ENCODE measurements around the gene SEMA3D. TPM values are rescaled to one million over a fixed set of nuclear protein-coding genes. Genes with fewer than 3 reads are reported as not detected.

Gene SEMA3D
- polyA plus RNA-seq, 1 donor from 2014 or later: 1.6 TPM

GRCh38 chr7:85126383-85126782 is 60.5 kb downstream of the SEMA3D start:
- TF ChIP-seq, protein P1, sequence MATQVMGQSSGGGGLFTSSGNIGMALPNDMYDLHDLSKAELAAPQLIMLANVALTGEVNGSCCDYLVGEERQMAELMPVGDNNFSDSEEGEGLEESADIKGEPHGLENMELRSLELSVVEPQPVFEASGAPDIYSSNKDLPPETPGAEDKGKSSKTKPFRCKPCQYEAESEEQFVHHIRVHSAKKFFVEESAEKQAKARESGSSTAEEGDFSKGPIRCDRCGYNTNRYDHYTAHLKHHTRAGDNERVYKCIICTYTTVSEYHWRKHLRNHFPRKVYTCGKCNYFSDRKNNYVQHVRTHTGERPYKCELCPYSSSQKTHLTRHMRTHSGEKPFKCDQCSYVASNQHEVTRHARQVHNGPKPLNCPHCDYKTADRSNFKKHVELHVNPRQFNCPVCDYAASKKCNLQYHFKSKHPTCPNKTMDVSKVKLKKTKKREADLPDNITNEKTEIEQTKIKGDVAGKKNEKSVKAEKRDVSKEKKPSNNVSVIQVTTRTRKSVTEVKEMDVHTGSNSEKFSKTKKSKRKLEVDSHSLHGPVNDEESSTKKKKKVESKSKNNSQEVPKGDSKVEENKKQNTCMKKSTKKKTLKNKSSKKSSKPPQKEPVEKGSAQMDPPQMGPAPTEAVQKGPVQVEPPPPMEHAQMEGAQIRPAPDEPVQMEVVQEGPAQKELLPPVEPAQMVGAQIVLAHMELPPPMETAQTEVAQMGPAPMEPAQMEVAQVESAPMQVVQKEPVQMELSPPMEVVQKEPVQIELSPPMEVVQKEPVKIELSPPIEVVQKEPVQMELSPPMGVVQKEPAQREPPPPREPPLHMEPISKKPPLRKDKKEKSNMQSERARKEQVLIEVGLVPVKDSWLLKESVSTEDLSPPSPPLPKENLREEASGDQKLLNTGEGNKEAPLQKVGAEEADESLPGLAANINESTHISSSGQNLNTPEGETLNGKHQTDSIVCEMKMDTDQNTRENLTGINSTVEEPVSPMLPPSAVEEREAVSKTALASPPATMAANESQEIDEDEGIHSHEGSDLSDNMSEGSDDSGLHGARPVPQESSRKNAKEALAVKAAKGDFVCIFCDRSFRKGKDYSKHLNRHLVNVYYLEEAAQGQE (IDR thresholded peaks at IDR 0.05; ENCODE audit: borderline replicate concordance): no peak
- TF ChIP-seq SMC3 (conservative IDR thresholded peaks at IDR 0.05; ENCODE audit: poor library complexity) (no peak), POLR2AphosphoS5 (IDR thresholded peaks at IDR 0.05) (no peak), TAF1 (IDR thresholded peaks at IDR 0.05; ENCODE audit: low read depth) (no peak), EZH2 (IDR thresholded peaks at IDR 0.05; ENCODE audit: borderline replicate concordance, insufficient read depth, low read length, poor library complexity, severe bottlenecking) (no peak), EP300 (conservative IDR thresholded peaks at IDR 0.05; ENCODE audit: poor library complexity, severe bottlenecking) (no peak), RAD21 (conservative IDR thresholded peaks at IDR 0.05) (no peak), MXI1 (conservative IDR thresholded peaks at IDR 0.05; ENCODE audit: poor library complexity, severe bottlenecking) (no peak)
- TF ChIP-seq, protein P2, sequence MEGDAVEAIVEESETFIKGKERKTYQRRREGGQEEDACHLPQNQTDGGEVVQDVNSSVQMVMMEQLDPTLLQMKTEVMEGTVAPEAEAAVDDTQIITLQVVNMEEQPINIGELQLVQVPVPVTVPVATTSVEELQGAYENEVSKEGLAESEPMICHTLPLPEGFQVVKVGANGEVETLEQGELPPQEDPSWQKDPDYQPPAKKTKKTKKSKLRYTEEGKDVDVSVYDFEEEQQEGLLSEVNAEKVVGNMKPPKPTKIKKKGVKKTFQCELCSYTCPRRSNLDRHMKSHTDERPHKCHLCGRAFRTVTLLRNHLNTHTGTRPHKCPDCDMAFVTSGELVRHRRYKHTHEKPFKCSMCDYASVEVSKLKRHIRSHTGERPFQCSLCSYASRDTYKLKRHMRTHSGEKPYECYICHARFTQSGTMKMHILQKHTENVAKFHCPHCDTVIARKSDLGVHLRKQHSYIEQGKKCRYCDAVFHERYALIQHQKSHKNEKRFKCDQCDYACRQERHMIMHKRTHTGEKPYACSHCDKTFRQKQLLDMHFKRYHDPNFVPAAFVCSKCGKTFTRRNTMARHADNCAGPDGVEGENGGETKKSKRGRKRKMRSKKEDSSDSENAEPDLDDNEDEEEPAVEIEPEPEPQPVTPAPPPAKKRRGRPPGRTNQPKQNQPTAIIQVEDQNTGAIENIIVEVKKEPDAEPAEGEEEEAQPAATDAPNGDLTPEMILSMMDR (IDR thresholded peaks at IDR 0.05; ENCODE audit: poor library complexity, severe bottlenecking): no peak
- Histone ChIP-seq H3K4me2 (ENCODE audit: low read length) (no peak overlapping the region), H3K9me2 (ENCODE audit: insufficient read depth, low read length) (no peaks in the 10 kb centered on the region), H3K27me3 (ENCODE audit: insufficient read depth, low read depth, low read length) (no peaks in the 10 kb centered on the region), H3F3A (ENCODE audit: insufficient read depth, low read length, poor library complexity, severe bottlenecking) (no peaks in the 10 kb centered on the region), H3K9ac (ENCODE audit: low read length) (no peak overlapping the region), H3K79me2 (replicated peaks; ENCODE audit: insufficient read depth, low read length) (no peaks in the 10 kb centered on the region), H3K27ac (ENCODE audit: low read length) (no peak overlapping the region), H4K20me1 (ENCODE audit: insufficient read depth) (no peaks in the 10 kb centered on the region), H2AFZ (ENCODE audit: low read depth, low read length) (no peak overlapping the region), H3K4me3 (ENCODE audit: low read length) (no peak overlapping the region), H3K9me3 (ENCODE audit: low read length) (no peaks in the 10 kb centered on the region), H3K36me3 (ENCODE audit: insufficient read depth, low read length) (no peaks in the 10 kb centered on the region)

GRCh38 chr7:85125651-85126131 is 61.2 kb downstream of the SEMA3D start:
- no peaks in the 10 kb centered on the region for H3K27me3 ChIP-seq (ENCODE audit: insufficient read depth, low read depth, low read length)
- H3K79me2 ChIP-seq (replicated peaks; ENCODE audit: insufficient read depth, low read length): no peaks in the 10 kb centered on the region
- H3F3A ChIP-seq (ENCODE audit: insufficient read depth, low read length, poor library complexity, severe bottlenecking): no peaks in the 10 kb centered on the region
- H3K4me2 ChIP-seq (ENCODE audit: low read length): no peak overlapping the region
- no peak overlapping the region for H2AFZ ChIP-seq (ENCODE audit: low read depth, low read length)
- TF ChIP-seq, protein P2 (IDR thresholded peaks at IDR 0.05; ENCODE audit: poor library complexity, severe bottlenecking): no peak
- TF ChIP-seq MXI1 (conservative IDR thresholded peaks at IDR 0.05; ENCODE audit: poor library complexity, severe bottlenecking) (no peak), TAF1 (IDR thresholded peaks at IDR 0.05; ENCODE audit: low read depth) (no peak), SMC3 (conservative IDR thresholded peaks at IDR 0.05; ENCODE audit: poor library complexity) (no peak)
- TF ChIP-seq, protein P1 (IDR thresholded peaks at IDR 0.05; ENCODE audit: borderline replicate concordance): no peak
- no peaks in the 10 kb centered on the region for H4K20me1 ChIP-seq (ENCODE audit: insufficient read depth)
- H3K4me3 ChIP-seq (ENCODE audit: low read length): no peak overlapping the region
- H3K9me2 ChIP-seq (ENCODE audit: insufficient read depth, low read length): no peaks in the 10 kb centered on the region
- H3K9ac ChIP-seq (ENCODE audit: low read length): no peak overlapping the region
- no peak overlapping the region for H3K27ac ChIP-seq (ENCODE audit: low read length)
- no peaks in the 10 kb centered on the region for H3K9me3 ChIP-seq (ENCODE audit: low read length)
- H3K36me3 ChIP-seq (ENCODE audit: insufficient read depth, low read length): no peaks in the 10 kb centered on the region

Data from neural cell (in vitro differentiated cells).